ENCODE results near the gene SLC24A3. TPM values are rescaled to one million over a fixed set of nuclear protein-coding genes. Genes with fewer than 3 reads are reported as not detected.

The SLC24A3 gene
- total RNA-seq, 2 donors from 2014 or later, result 0.07 TPM; not detected in 1

- H3K27me3 Mint-ChIP-seq (ENCODE audit: low read depth), result no peaks in the 10 kb centered on the region
Measured at GRCh38 chr20:19683822-19684221, 471.4 kb downstream of the SLC24A3 start.

GRCh38 chr20:19688031-19688806 is 475.8 kb downstream of the SLC24A3 start:
- Mint-ChIP-seq H3K4me3 (no peak overlapping the region), H3K36me3 (ENCODE audit: insufficient read depth in 2 of 2) (no peaks in the 10 kb centered on the region), H3K9me3 (no peaks in the 10 kb centered on the region), H3K27me3 (ENCODE audit: low read depth) (peaks cover 17% of the 10 kb centered on the region), H3K27ac (no peak overlapping the region), H3K4me1 (ENCODE audit: low read depth) (no peaks in the 10 kb centered on the region)
- DNase-seq, result no peak
- ATAC-seq (replicated peaks in 1 of 2), result no peak

More at GRCh38 chr20:19683822-19684221, 471.4 kb downstream of the SLC24A3 start:
- H3K9me3 Mint-ChIP-seq, result peaks cover 4% of the 10 kb centered on the region in 2 donors
- no peak for ATAC-seq (replicated peaks in 1 of 2)
- H3K27ac Mint-ChIP-seq, result no peak overlapping the region
- no peak overlapping the region for H3K4me3 Mint-ChIP-seq
- peaks cover 0 to 2% of the 10 kb centered on the region in 2 donors for H3K36me3 Mint-ChIP-seq (ENCODE audit: insufficient read depth in 2 of 2)
- H3K4me1 Mint-ChIP-seq (ENCODE audit: low read depth), result no peaks in the 10 kb centered on the region
- no peak for DNase-seq

- no peak for ATAC-seq (replicated peaks in 1 of 2)
Measured at GRCh38 chr20:19690462-19690861, 478.0 kb downstream of the SLC24A3 start.

GRCh38 chr20:19691125-19691524 is 478.7 kb downstream of the SLC24A3 start:
- Mint-ChIP-seq H3K9me3 (no peaks in the 10 kb centered on the region), H3K27ac (no peak overlapping the region), H3K27me3 (ENCODE audit: low read depth) (peaks cover 27% of the 10 kb centered on the region), H3K4me3 (no peak overlapping the region), H3K4me1 (ENCODE audit: low read depth) (no peaks in the 10 kb centered on the region), H3K36me3 (ENCODE audit: insufficient read depth in 2 of 2) (no peaks in the 10 kb centered on the region)
- DNase-seq (no peak), ATAC-seq (replicated peaks in 1 of 2) (no peak)

More at GRCh38 chr20:19690462-19690861, 478.0 kb downstream of the SLC24A3 start:
- H3K27me3 Mint-ChIP-seq (ENCODE audit: low read depth), result peaks cover 27% of the 10 kb centered on the region
- DNase-seq, result no peak
- H3K4me3 Mint-ChIP-seq, result no peak overlapping the region
- H3K4me1 Mint-ChIP-seq (ENCODE audit: low read depth), result no peaks in the 10 kb centered on the region
- H3K36me3 Mint-ChIP-seq (ENCODE audit: insufficient read depth in 2 of 2), result no peaks in the 10 kb centered on the region
- H3K27ac Mint-ChIP-seq, result no peak overlapping the region
- H3K9me3 Mint-ChIP-seq, result no peaks in the 10 kb centered on the region

- Mint-ChIP-seq H3K9me3 (no peaks in the 10 kb centered on the region), H3K36me3 (ENCODE audit: insufficient read depth in 2 of 2) (no peaks in the 10 kb centered on the region)
Measured at GRCh38 chr20:19692100-19692499, 479.7 kb downstream of the SLC24A3 start.

GRCh38 chr20:19692685-19693119 is 480.3 kb downstream of the SLC24A3 start:
- Mint-ChIP-seq H3K27ac (no peak overlapping the region), H3K36me3 (ENCODE audit: insufficient read depth in 2 of 2) (no peaks in the 10 kb centered on the region)
- ATAC-seq (replicated peaks in 1 of 2), result peak in 1 of 2 donors; percentile 11

More at GRCh38 chr20:19692100-19692499, 479.7 kb downstream of the SLC24A3 start:
- no peak for ATAC-seq (replicated peaks in 1 of 2)
- no peak overlapping the region for H3K27ac Mint-ChIP-seq
- peaks cover 27% of the 10 kb centered on the region for H3K27me3 Mint-ChIP-seq (ENCODE audit: low read depth)
- no peak overlapping the region for H3K4me3 Mint-ChIP-seq
- no peaks in the 10 kb centered on the region for H3K4me1 Mint-ChIP-seq (ENCODE audit: low read depth)
- no peak for DNase-seq

GRCh38 chr20:19693508-19693907 is 481.1 kb downstream of the SLC24A3 start:
- Mint-ChIP-seq H3K4me3 (no peak overlapping the region), H3K36me3 (ENCODE audit: insufficient read depth in 2 of 2) (no peaks in the 10 kb centered on the region), H3K9me3 (no peaks in the 10 kb centered on the region), H3K27me3 (ENCODE audit: low read depth) (peaks cover 27% of the 10 kb centered on the region), H3K4me1 (ENCODE audit: low read depth) (no peaks in the 10 kb centered on the region), H3K27ac (no peak overlapping the region)
- ATAC-seq (replicated peaks in 1 of 2) (no peak), DNase-seq (no peak)

More at GRCh38 chr20:19692685-19693119, 480.3 kb downstream of the SLC24A3 start:
- DNase-seq, result peak; percentile 39 to 53
- Mint-ChIP-seq H3K4me3 (no peak overlapping the region), H3K9me3 (no peaks in the 10 kb centered on the region), H3K27me3 (ENCODE audit: low read depth) (peaks cover 27% of the 10 kb centered on the region), H3K4me1 (ENCODE audit: low read depth) (no peaks in the 10 kb centered on the region)

- Mint-ChIP-seq H3K27ac (no peak overlapping the region), H3K36me3 (ENCODE audit: insufficient read depth in 2 of 2) (no peaks in the 10 kb centered on the region), H3K27me3 (ENCODE audit: low read depth) (peaks cover 31% of the 10 kb centered on the region), H3K4me1 (ENCODE audit: low read depth) (no peaks in the 10 kb centered on the region), H3K4me3 (no peak overlapping the region), H3K9me3 (no peaks in the 10 kb centered on the region)
- DNase-seq, result no peak
- ATAC-seq (replicated peaks in 1 of 2), result no peak
Measured at GRCh38 chr20:19695081-19695480, 482.6 kb downstream of the SLC24A3 start.

GRCh38 chr20:19696620-19697019 is 484.2 kb downstream of the SLC24A3 start:
- Mint-ChIP-seq H3K4me3 (no peak overlapping the region), H3K27ac (no peak overlapping the region)

GRCh38 chr20:19697415-19697814 is 485.0 kb downstream of the SLC24A3 start:
- Mint-ChIP-seq H3K4me1 (ENCODE audit: low read depth) (no peaks in the 10 kb centered on the region), H3K36me3 (ENCODE audit: insufficient read depth in 2 of 2) (no peaks in the 10 kb centered on the region), H3K27me3 (ENCODE audit: low read depth) (peaks cover 15% of the 10 kb centered on the region), H3K9me3 (peaks cover 0 to 2% of the 10 kb centered on the region in 2 donors), H3K27ac (no peak overlapping the region), H3K4me3 (no peak overlapping the region)
- DNase-seq (no peak), ATAC-seq (replicated peaks in 1 of 2) (no peak)

More at GRCh38 chr20:19696620-19697019, 484.2 kb downstream of the SLC24A3 start:
- H3K36me3 Mint-ChIP-seq (ENCODE audit: insufficient read depth in 2 of 2), result no peaks in the 10 kb centered on the region
- DNase-seq (no peak), ATAC-seq (replicated peaks in 1 of 2) (no peak)
- H3K9me3 Mint-ChIP-seq, result no peaks in the 10 kb centered on the region
- H3K27me3 Mint-ChIP-seq (ENCODE audit: low read depth), result peaks cover 16% of the 10 kb centered on the region
- H3K4me1 Mint-ChIP-seq (ENCODE audit: low read depth), result no peaks in the 10 kb centered on the region

GRCh38 chr20:19699180-19699971 is 486.9 kb downstream of the SLC24A3 start:
- Mint-ChIP-seq H3K27me3 (ENCODE audit: low read depth) (peaks cover 11% of the 10 kb centered on the region), H3K4me3 (no peak overlapping the region), H3K36me3 (ENCODE audit: insufficient read depth in 2 of 2) (no peaks in the 10 kb centered on the region), H3K27ac (no peak overlapping the region), H3K9me3 (peaks cover 2% of the 10 kb centered on the region in 2 donors), H3K4me1 (ENCODE audit: low read depth) (no peaks in the 10 kb centered on the region)
- no peak for ATAC-seq (replicated peaks in 1 of 2)
- DNase-seq, result no peak

- Mint-ChIP-seq H3K27ac (no peak overlapping the region), H3K36me3 (ENCODE audit: insufficient read depth in 2 of 2) (no peaks in the 10 kb centered on the region), H3K9me3 (peaks cover 2% of the 10 kb centered on the region in 2 donors), H3K27me3 (ENCODE audit: low read depth) (peaks cover 5% of the 10 kb centered on the region), H3K4me1 (ENCODE audit: low read depth) (no peaks in the 10 kb centered on the region), H3K4me3 (no peak overlapping the region)
- ATAC-seq (replicated peaks in 1 of 2), result no peak
- no peak for DNase-seq
Measured at GRCh38 chr20:19701429-19701828, 489.0 kb downstream of the SLC24A3 start.

- Mint-ChIP-seq H3K9me3 (peaks cover 2 to 3% of the 10 kb centered on the region in 2 donors), H3K4me3 (no peak overlapping the region), H3K27ac (no peak overlapping the region), H3K36me3 (ENCODE audit: insufficient read depth in 2 of 2) (no peaks in the 10 kb centered on the region), H3K4me1 (ENCODE audit: low read depth) (no peaks in the 10 kb centered on the region), H3K27me3 (ENCODE audit: low read depth) (no peaks in the 10 kb centered on the region)
- ATAC-seq (replicated peaks in 1 of 2), result no peak
- DNase-seq, result no peak
Measured at GRCh38 chr20:19706463-19706862, 494.0 kb downstream of the SLC24A3 start.
